ENCODE measurements around the gene PSMG1. TPM values are rescaled to one million over a fixed set of nuclear protein-coding genes. Genes with fewer than 3 reads are reported as not detected.

Gene PSMG1
- total and polyA plus RNA-seq, 10 of the 15 experiments (the other 5 are each of a cell fraction or from before 2014, with no cell fraction given), result 21.3 to 248 (median 121) TPM

Other genes with a start within 250 kb of the PSMG1 start
- gene BRWD1, start 130.2 kb upstream of the PSMG1 start, total RNA-seq (2014; rRNA removed), result 12.7 and 14.4 TPM in 2 replicates
- 16.9 and 19.5 TPM in 2 replicates for gene BRWD1, start 130.2 kb upstream of the PSMG1 start, total RNA-seq (2014; rRNA removed; fragmentation: Illumina TruSeq; extraction: Trizol)
- 14.5 and 14.7 TPM in 2 replicates for gene BRWD1, start 130.2 kb upstream of the PSMG1 start, total RNA-seq (2021)
- 19.0 and 28.3 TPM in 2 replicates for gene BRWD1, start 130.2 kb upstream of the PSMG1 start, polyA plus RNA-seq (2011; rRNA removed)
- gene BRWD1, start 130.2 kb upstream of the PSMG1 start, polyA plus RNA-seq (2014; fragmentation: Illumina TruSeq; extraction: Trizol), result 7.9 and 10.9 TPM in 2 replicates
- gene BRWD1, start 130.2 kb upstream of the PSMG1 start, polyA plus RNA-seq (2014; fragmentation: Nextera tagmentation; extraction: Ambion mirVana), result 1 to 10 TPM; 3.1 to 3.4 TPM
- 6.6 and 7.1 TPM in 2 replicates for gene BRWD1, start 130.2 kb upstream of the PSMG1 start, polyA plus RNA-seq (2014; rRNA removed)
- gene BRWD1, start 130.2 kb upstream of the PSMG1 start, polyA plus RNA-seq (2016; fragmentation: Nextera tagmentation; extraction: Ambion mirVana), result 10 to 100 TPM; 14.4 to 15.2 TPM
- gene HMGN1, start 165.6 kb upstream of the PSMG1 start, total RNA-seq (2014; rRNA removed), result 291 and 361 TPM in 2 replicates
- 387 and 399 TPM in 2 replicates for gene HMGN1, start 165.6 kb upstream of the PSMG1 start, total RNA-seq (2014; rRNA removed; fragmentation: Illumina TruSeq; extraction: Trizol)
- 402 and 405 TPM in 2 replicates for gene HMGN1, start 165.6 kb upstream of the PSMG1 start, total RNA-seq (2021)
- 405 and 664 TPM in 2 replicates for gene HMGN1, start 165.6 kb upstream of the PSMG1 start, polyA plus RNA-seq (2011; rRNA removed)
- gene HMGN1, start 165.6 kb upstream of the PSMG1 start, polyA plus RNA-seq (2014; fragmentation: Illumina TruSeq; extraction: Trizol), result 394 and 537 TPM in 2 replicates
- gene HMGN1, start 165.6 kb upstream of the PSMG1 start, polyA plus RNA-seq (2014; fragmentation: Nextera tagmentation; extraction: Ambion mirVana), result 100 to 1,000 TPM; 120 to 352 TPM
- 338 and 391 TPM in 2 replicates for gene HMGN1, start 165.6 kb upstream of the PSMG1 start, polyA plus RNA-seq (2014; rRNA removed)
- 100 to 1,000 TPM; 734 to 798 TPM for gene HMGN1, start 165.6 kb upstream of the PSMG1 start, polyA plus RNA-seq (2016; fragmentation: Nextera tagmentation; extraction: Ambion mirVana)

Measured in GM12878 (cell line).